Measurements from ENCODE around the gene CARMIL1. TPM values are rescaled to one million over a fixed set of nuclear protein-coding genes. Genes with fewer than 3 reads are reported as not detected.

The CARMIL1 gene
- total and polyA plus RNA-seq, 5 donors from 2014 or later = 0.36 to 3.0 (median 0.49) TPM

DNA sequence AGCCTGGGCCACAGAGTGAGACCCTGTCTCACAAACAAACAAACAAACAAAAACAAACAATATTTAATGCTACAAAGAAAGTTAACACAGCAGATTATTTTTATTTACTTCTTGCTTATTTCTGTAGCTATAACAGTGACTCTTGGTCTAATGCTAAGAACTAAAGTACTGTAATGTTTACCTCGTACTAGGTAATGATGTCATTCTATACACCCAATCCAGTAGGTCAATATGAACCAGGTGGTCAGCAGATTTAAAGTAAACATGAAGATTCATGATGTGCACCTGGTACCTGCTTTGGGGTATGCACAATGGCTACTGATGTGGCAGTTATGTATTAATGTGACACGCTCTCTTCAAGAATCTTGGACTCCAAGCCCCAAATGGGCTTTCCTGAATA lies 36.6 kb upstream of the CARMIL1 start:
- no peaks in the 10 kb centered on the region for H3K4me1 Mint-ChIP-seq
- no peak overlapping the region for H3K27ac ChIP-seq (ENCODE audit: insufficient read depth, low read length, poor library complexity, severe bottlenecking)
- H3K27me3 ChIP-seq (ENCODE audit: control insufficient read depth, insufficient read depth, low read length) = peaks cover 2% of the 10 kb centered on the region
- no peaks in the 10 kb centered on the region for H3K4me1 ChIP-seq (ENCODE audit: control insufficient read depth, insufficient read depth, low read length, poor library complexity, severe bottlenecking)
- peaks cover 29% of the 10 kb centered on the region for H3K27me3 Mint-ChIP-seq
- H3K9me3 ChIP-seq (ENCODE audit: control insufficient read depth in 2 of 2, low read length in 2 of 2) = no peaks in the 10 kb centered on the region
- no peak for DNase-seq
- H3K27ac Mint-ChIP-seq = no peak overlapping the region
- H3K4me3 Mint-ChIP-seq = no peak overlapping the region
- H3K36me3 ChIP-seq (ENCODE audit: control insufficient read depth, insufficient read depth, low read length) = no peaks in the 10 kb centered on the region
- H3K4me3 ChIP-seq (ENCODE audit: low read depth, low read length) = no peak overlapping the region
- no peak for ATAC-seq (ENCODE audit: low read depth in 2 of 2)
- H3K9me3 Mint-ChIP-seq = peaks cover 0 to 3% (median 0%) of the 10 kb centered on the region in 7 donors
- H3K36me3 Mint-ChIP-seq = no peaks in the 10 kb centered on the region

DNA sequence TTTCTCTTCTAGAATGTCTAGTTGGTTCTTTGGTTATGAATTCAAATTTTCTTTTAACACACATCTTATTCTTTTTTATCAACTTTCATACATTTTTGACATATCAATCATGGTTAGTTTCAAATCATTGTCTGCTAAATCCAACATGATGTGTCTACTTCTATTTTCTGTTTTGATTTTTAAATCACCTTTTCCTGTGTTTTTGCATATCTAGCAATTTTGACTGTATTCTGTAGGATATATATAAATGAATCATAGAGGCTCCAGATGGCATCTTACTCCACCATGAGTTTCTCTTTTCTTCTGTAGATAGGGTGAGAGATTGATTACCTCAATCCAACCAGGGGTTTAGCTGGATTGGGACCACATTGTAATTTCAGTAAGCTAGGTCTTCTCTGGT lies 34.3 kb upstream of the CARMIL1 start:
- no peaks in the 10 kb centered on the region for H3K4me1 Mint-ChIP-seq
- Histone ChIP-seq H3K4me1 (ENCODE audit: control insufficient read depth, insufficient read depth, low read length, poor library complexity, severe bottlenecking) (no peaks in the 10 kb centered on the region), H3K27me3 (ENCODE audit: control insufficient read depth, insufficient read depth, low read length) (peaks cover 2% of the 10 kb centered on the region), H3K36me3 (ENCODE audit: control insufficient read depth, insufficient read depth, low read length) (no peaks in the 10 kb centered on the region), H3K27ac (ENCODE audit: insufficient read depth, low read length, poor library complexity, severe bottlenecking) (no peak overlapping the region), H3K4me3 (ENCODE audit: low read depth, low read length) (no peak overlapping the region), H3K9me3 (ENCODE audit: control insufficient read depth in 2 of 2, low read length in 2 of 2) (no peaks in the 10 kb centered on the region)
- ATAC-seq (ENCODE audit: low read depth in 2 of 2) = no peak
- H3K36me3 Mint-ChIP-seq = no peaks in the 10 kb centered on the region
- H3K4me3 Mint-ChIP-seq = no peak overlapping the region
- peaks cover 32% of the 10 kb centered on the region for H3K27me3 Mint-ChIP-seq
- peaks cover 0 to 3% (median 0%) of the 10 kb centered on the region in 7 donors for H3K9me3 Mint-ChIP-seq
- no peak overlapping the region for H3K27ac Mint-ChIP-seq
- no peak for DNase-seq

DNA sequence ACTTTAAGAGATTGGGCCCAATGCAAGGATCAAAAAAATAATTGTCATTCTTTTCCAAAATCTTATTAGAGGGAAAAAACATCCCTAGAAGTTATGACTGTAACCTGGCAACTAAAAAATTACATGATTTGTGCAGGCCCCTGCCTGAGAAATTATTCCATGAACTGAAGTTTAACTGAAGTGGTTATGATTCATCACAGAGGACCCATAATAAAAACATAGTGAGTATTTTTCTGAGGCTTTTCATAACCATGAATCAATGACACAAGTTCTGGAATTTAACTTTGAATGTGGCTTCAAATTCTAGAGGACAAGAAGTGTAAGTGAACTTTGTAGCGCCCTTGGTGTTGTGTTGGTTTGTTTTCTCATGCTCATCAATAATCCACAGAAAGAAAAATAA lies 31.1 kb upstream of the CARMIL1 start:
- Mint-ChIP-seq H3K9me3 (peaks cover 0 to under 1% (median 0%) of the 10 kb centered on the region in 7 donors), H3K27me3 (peaks cover 33% of the 10 kb centered on the region), H3K4me1 (no peaks in the 10 kb centered on the region), H3K36me3 (no peaks in the 10 kb centered on the region), H3K27ac (no peak overlapping the region), H3K4me3 (no peak overlapping the region)
- Histone ChIP-seq H3K4me3 (ENCODE audit: low read depth, low read length) (no peak overlapping the region), H3K9me3 (ENCODE audit: control insufficient read depth in 2 of 2, low read length in 2 of 2) (no peaks in the 10 kb centered on the region), H3K27ac (ENCODE audit: insufficient read depth, low read length, poor library complexity, severe bottlenecking) (no peak overlapping the region), H3K4me1 (ENCODE audit: control insufficient read depth, insufficient read depth, low read length, poor library complexity, severe bottlenecking) (no peaks in the 10 kb centered on the region), H3K36me3 (ENCODE audit: control insufficient read depth, insufficient read depth, low read length) (no peaks in the 10 kb centered on the region), H3K27me3 (ENCODE audit: control insufficient read depth, insufficient read depth, low read length) (peaks cover 10% of the 10 kb centered on the region)
- ATAC-seq (ENCODE audit: low read depth in 2 of 2) (no peak), DNase-seq (no peak)

GRCh38 chr6:25249133-25249532 lies 30.0 kb upstream of the CARMIL1 start:
- Histone ChIP-seq H3K4me3 (ENCODE audit: low read depth, low read length) (no peak overlapping the region), H3K27ac (ENCODE audit: insufficient read depth, low read length, poor library complexity, severe bottlenecking) (no peak overlapping the region), H3K27me3 (ENCODE audit: control insufficient read depth, insufficient read depth, low read length) (peaks cover 10% of the 10 kb centered on the region), H3K36me3 (ENCODE audit: control insufficient read depth, insufficient read depth, low read length) (no peaks in the 10 kb centered on the region), H3K9me3 (ENCODE audit: control insufficient read depth in 2 of 2, low read length in 2 of 2) (no peaks in the 10 kb centered on the region), H3K4me1 (ENCODE audit: control insufficient read depth, insufficient read depth, low read length, poor library complexity, severe bottlenecking) (no peaks in the 10 kb centered on the region)
- ATAC-seq (ENCODE audit: low read depth in 2 of 2) (no peak), DNase-seq (no peak)
- no peaks in the 10 kb centered on the region for H3K9me3 Mint-ChIP-seq
- no peak overlapping the region for H3K27ac Mint-ChIP-seq
- no peak overlapping the region for H3K4me3 Mint-ChIP-seq
- H3K4me1 Mint-ChIP-seq = no peaks in the 10 kb centered on the region
- H3K36me3 Mint-ChIP-seq = no peaks in the 10 kb centered on the region
- peaks cover 39% of the 10 kb centered on the region for H3K27me3 Mint-ChIP-seq

DNA sequence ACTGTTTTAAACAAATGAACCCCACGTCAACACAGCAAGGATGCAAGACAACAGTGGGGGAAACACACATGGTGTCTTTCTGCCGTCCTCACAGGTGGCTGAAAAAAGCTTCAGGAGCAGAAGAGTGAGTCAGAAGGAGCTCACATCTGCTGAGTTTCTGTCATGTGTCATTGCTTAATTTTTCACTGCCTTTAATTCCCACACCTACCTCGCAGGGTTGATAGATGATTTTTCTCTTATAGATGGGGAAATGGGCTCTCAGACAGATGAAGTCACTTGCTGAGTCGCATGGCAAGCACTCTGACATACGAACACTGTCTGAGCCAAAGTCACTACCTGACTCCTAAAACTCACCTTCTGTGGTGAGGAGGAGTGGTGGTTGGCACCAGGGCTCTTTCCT lies 28.3 kb upstream of the CARMIL1 start:
- Histone ChIP-seq H3K4me3 (ENCODE audit: low read depth, low read length) (no peak overlapping the region), H3K36me3 (ENCODE audit: control insufficient read depth, insufficient read depth, low read length) (no peaks in the 10 kb centered on the region), H3K27ac (ENCODE audit: insufficient read depth, low read length, poor library complexity, severe bottlenecking) (no peak overlapping the region), H3K4me1 (ENCODE audit: control insufficient read depth, insufficient read depth, low read length, poor library complexity, severe bottlenecking) (no peaks in the 10 kb centered on the region), H3K9me3 (ENCODE audit: control insufficient read depth in 2 of 2, low read length in 2 of 2) (no peaks in the 10 kb centered on the region), H3K27me3 (ENCODE audit: control insufficient read depth, insufficient read depth, low read length) (peaks cover 10% of the 10 kb centered on the region)
- Mint-ChIP-seq H3K36me3 (no peaks in the 10 kb centered on the region), H3K4me3 (no peak overlapping the region), H3K4me1 (no peaks in the 10 kb centered on the region), H3K9me3 (no peaks in the 10 kb centered on the region), H3K27me3 (peaks cover 42% of the 10 kb centered on the region), H3K27ac (peak overlapping the region in 2 of 3 donors; percentile 29 to 45)
- no peak for ATAC-seq (ENCODE audit: low read depth in 2 of 2)
- peak in 1 of 3 donors; percentile 7 for DNase-seq

DNA sequence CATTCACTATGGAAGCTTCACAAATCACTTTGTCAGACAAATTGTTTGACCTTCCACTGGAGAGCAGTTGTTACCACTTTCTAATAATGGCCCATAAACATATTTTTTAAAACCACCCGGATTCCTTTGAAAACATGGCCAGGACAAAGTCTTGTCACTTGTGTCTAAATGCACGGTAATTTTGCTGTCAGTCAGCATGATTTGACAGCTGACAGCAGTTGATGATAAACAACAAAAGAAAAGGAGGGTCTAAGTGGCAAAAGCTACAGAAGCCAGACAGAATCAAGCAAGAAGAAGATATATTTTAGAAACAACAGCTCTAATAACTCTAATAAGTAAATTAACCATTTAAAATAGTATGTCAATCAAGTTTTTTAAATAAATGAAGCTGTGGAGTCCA lies 27.7 kb upstream of the CARMIL1 start:
- H3K36me3 Mint-ChIP-seq = no peaks in the 10 kb centered on the region
- H3K27me3 Mint-ChIP-seq = peaks cover 42% of the 10 kb centered on the region
- ATAC-seq (ENCODE audit: low read depth in 2 of 2) (no peak), DNase-seq (no peak)
- H3K9me3 ChIP-seq (ENCODE audit: control insufficient read depth in 2 of 2, low read length in 2 of 2) = no peaks in the 10 kb centered on the region
- peaks cover 12% of the 10 kb centered on the region for H3K27me3 ChIP-seq (ENCODE audit: control insufficient read depth, insufficient read depth, low read length)
- H3K36me3 ChIP-seq (ENCODE audit: control insufficient read depth, insufficient read depth, low read length) = no peaks in the 10 kb centered on the region
- no peaks in the 10 kb centered on the region for H3K9me3 Mint-ChIP-seq
- no peaks in the 10 kb centered on the region for H3K4me1 Mint-ChIP-seq
- no peak overlapping the region for H3K4me3 Mint-ChIP-seq
- H3K27ac Mint-ChIP-seq = peak overlapping the region in 1 of 3 donors; percentile 45
- H3K27ac ChIP-seq (ENCODE audit: insufficient read depth, low read length, poor library complexity, severe bottlenecking) = no peak overlapping the region
- H3K4me3 ChIP-seq (ENCODE audit: low read depth, low read length) = no peak overlapping the region
- H3K4me1 ChIP-seq (ENCODE audit: control insufficient read depth, insufficient read depth, low read length, poor library complexity, severe bottlenecking) = no peaks in the 10 kb centered on the region

- Histone ChIP-seq H3K9me3 (ENCODE audit: control insufficient read depth in 2 of 2, low read length in 2 of 2) (no peaks in the 10 kb centered on the region), H3K4me3 (ENCODE audit: low read depth, low read length) (no peak overlapping the region), H3K36me3 (ENCODE audit: control insufficient read depth, insufficient read depth, low read length) (no peaks in the 10 kb centered on the region), H3K4me1 (ENCODE audit: control insufficient read depth, insufficient read depth, low read length, poor library complexity, severe bottlenecking) (no peaks in the 10 kb centered on the region), H3K27me3 (ENCODE audit: control insufficient read depth, insufficient read depth, low read length) (peaks cover 16% of the 10 kb centered on the region), H3K27ac (ENCODE audit: insufficient read depth, low read length, poor library complexity, severe bottlenecking) (no peak overlapping the region)
- Mint-ChIP-seq H3K36me3 (no peaks in the 10 kb centered on the region), H3K4me3 (no peak overlapping the region), H3K9me3 (no peaks in the 10 kb centered on the region), H3K27me3 (peaks cover 54% of the 10 kb centered on the region), H3K4me1 (no peaks in the 10 kb centered on the region), H3K27ac (no peak overlapping the region)
- DNase-seq (no peak), ATAC-seq (ENCODE audit: low read depth in 2 of 2) (no peak)
Observed at GRCh38 chr6:25253351-25253750, 25.8 kb upstream of the CARMIL1 start.

- Mint-ChIP-seq H3K36me3 (no peaks in the 10 kb centered on the region), H3K4me3 (no peak overlapping the region), H3K27me3 (peaks cover 53% of the 10 kb centered on the region), H3K27ac (no peak overlapping the region), H3K4me1 (no peaks in the 10 kb centered on the region), H3K9me3 (no peaks in the 10 kb centered on the region)
- DNase-seq = no peak
- no peaks in the 10 kb centered on the region for H3K9me3 ChIP-seq (ENCODE audit: control insufficient read depth in 2 of 2, low read length in 2 of 2)
- no peak overlapping the region for H3K4me3 ChIP-seq (ENCODE audit: low read depth, low read length)
- H3K27me3 ChIP-seq (ENCODE audit: control insufficient read depth, insufficient read depth, low read length) = peaks cover 19% of the 10 kb centered on the region
- H3K27ac ChIP-seq (ENCODE audit: insufficient read depth, low read length, poor library complexity, severe bottlenecking) = no peak overlapping the region
- ATAC-seq (ENCODE audit: low read depth in 2 of 2) = no peak
- H3K36me3 ChIP-seq (ENCODE audit: control insufficient read depth, insufficient read depth, low read length) = no peaks in the 10 kb centered on the region
- H3K4me1 ChIP-seq (ENCODE audit: control insufficient read depth, insufficient read depth, low read length, poor library complexity, severe bottlenecking) = no peaks in the 10 kb centered on the region
Observed at GRCh38 chr6:25254671-25255070, 24.5 kb upstream of the CARMIL1 start.
